Activated CD8-positive, alpha-beta T cell treated with anti-CD3 and anti-CD28 coated beads for 36 hours (primary cell): ENCODE results near the gene ACBD3. TPM values are rescaled to one million over a fixed set of nuclear protein-coding genes. Genes with fewer than 3 reads are reported as not detected.

Experiments used
- ATAC-seq: fragments of 200-7000 bp; cut with Tn5 transposase; one replicate; pipeline ENCODE4 v1.10.0; 2021; ENCODE audit warnings: mild to moderate bottlenecking, moderate library complexity
- CTCF ChIA-PET: fragments of 350-600 bp; sonication (Branson Sonifier 250); formaldehyde crosslinking; loops from one replicate; lab custom pipeline; 2021; ENCODE audit warnings: antibody characterized with exemption; lab: Charles Lee
- POLR2A ChIA-PET: fragments of 350-600 bp; sonication (Branson Sonifier 250); formaldehyde crosslinking; loops from one replicate; lab custom pipeline; 2021; ENCODE audit warnings: antibody characterized with exemption; lab: Charles Lee
- DNase-seq: peaks from one replicate; pipeline ENCODE4 v3.0.0-alpha.2; 2020
- H3K27ac Mint-ChIP-seq: one replicate; pipeline ENCODE4 v1.8.0; 2021; ENCODE audit warnings: mild to moderate bottlenecking, mixed read lengths
- H3K27me3 Mint-ChIP-seq: one replicate; pipeline ENCODE4 v1.8.0; 2021; ENCODE audit warnings: mixed read lengths
- H3K36me3 Mint-ChIP-seq: one replicate; pipeline ENCODE4 v1.8.0; 2021; ENCODE audit warnings: low read depth, mixed read lengths
- H3K4me1 Mint-ChIP-seq: one replicate; pipeline ENCODE4 v1.8.0; 2021; ENCODE audit warnings: low read depth, mixed read lengths
- H3K4me3 Mint-ChIP-seq: one replicate; pipeline ENCODE4 v1.8.0; 2021; ENCODE audit warnings: mild to moderate bottlenecking, moderate library complexity, mixed read lengths
- H3K9me3 Mint-ChIP-seq: one replicate; pipeline ENCODE4 v1.8.0; 2021; ENCODE audit warnings: mixed read lengths
- CTCF ChIP-seq: fragments of 200-600 bp; IDR thresholded peaks from one replicate; pipeline ENCODE4 v1.8.0; 2022; ENCODE audit warnings: antibody characterized with exemption, mild to moderate bottlenecking
- intact Hi-C: fragments of 100-400 bp; cut with micrococcal nuclease; formaldehyde crosslinking; loops from one replicate; pipeline ENCODE4 v1.10.0; 2022
- total RNA-seq, 2 experiments: library from RNA; stranded (reverse); gene quantifications; one replicate each; pipeline ENCODE4 v1.2.3, GENCODE V29; 2021

Gene ACBD3
- total RNA-seq = 10 to 100 TPM; 17.4 to 17.7 TPM

DNA sequence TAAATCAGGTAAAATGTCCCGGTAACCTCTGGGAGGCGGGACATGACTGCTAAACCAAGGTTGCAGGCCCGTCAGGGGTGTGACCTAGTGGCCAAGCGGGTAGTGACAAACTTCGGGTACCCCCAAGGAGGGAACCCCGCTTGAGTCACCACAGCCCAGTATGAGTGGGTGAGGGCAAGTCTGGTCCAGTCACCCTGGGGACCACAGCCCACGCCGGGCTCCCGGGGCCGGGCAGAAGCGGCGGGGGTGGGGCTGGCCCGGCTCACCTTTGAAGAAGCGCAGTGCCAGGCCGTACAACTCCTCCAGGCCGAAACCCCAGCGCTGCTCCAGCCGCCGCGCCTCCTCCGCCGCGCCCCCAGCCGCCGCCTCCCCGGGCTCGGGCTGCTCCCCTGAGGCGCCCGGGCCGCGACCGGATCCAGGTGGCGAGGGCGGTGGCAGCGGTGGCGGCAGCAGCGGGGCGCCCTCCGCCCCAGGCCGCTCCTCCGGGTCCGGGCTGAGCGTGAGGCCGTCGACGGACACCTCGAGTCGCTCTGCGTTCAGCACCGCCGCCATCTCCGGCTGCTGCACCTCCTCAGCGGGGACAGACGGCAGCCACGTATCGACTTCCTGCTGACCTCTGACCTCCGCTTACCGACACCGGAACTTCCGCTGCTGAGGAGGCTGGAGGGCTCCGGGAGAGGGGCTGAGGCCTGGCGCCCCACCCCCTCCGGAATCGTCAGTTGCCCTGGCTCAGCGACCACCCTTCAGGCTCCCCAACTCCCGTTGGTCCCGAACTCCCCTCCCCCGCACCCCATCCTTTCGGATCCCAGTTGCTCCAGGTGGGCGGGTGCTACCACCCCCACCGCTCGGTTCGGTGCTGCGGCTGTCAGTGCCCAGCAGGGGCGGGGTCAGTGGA, at the start of gene ACBD3:
ACBD3 (minus strand) TSS at position 618 of the 895 bp plus-strand sequence; CDS start at position 552, 66 bp downstream.
- Mint-ChIP-seq H3K4me1 (peaks cover 31% of the 10 kb centered on the region), H3K27me3 (no peaks in the 10 kb centered on the region), H3K9me3 (no peaks in the 10 kb centered on the region), H3K36me3 (peaks cover 13% of the 10 kb centered on the region), H3K27ac (peak within 1 kb of the TSS; percentile 95), H3K4me3 (peak within 1 kb of the TSS; percentile 94)
- ATAC-seq = peak; percentile 98
- TF ChIP-seq CTCF = no peak
- CTCF ChIA-PET = interaction anchor here (0.8 to 3.7 kb wide), 5 partner anchors 10 to 147 kb away, joined by 3 to 26 read pairs (median 4); no protein-coding TSS in a partner anchor
- POLR2A ChIA-PET = interaction anchor here (0.8 to 0.9 kb wide), 2 partner anchors 9 to 69 kb away, joined by 3 read pairs; no protein-coding TSS in a partner anchor
- intact Hi-C loops = no loop called here
- peak; percentile 91 for DNase-seq

DNA sequence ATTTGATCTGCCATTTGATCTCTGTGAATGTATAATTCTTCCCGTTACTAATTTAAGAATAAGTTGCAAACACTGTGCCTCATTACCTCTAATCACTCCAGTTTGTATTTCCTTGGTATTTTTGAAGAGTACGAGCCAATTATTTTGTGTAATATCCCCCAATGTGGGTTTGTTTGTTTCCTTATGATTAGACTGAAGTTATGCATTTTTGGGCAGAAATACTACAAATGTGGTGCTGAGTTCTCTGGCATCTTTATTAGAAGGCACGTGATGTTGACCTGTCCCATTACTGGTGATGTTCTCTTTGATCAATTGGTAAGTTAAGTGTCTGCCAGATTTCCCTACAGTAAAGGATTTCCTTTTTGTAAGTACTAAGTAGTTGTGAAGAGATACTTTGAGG, 47.3 kb upstream of the ACBD3 start:
- CTCF ChIA-PET = interaction anchor here (1.0 to 1.7 kb wide), 2 partner anchors 10 to 99 kb away, joined by 3 read pairs; no protein-coding TSS in a partner anchor
- no peak for TF ChIP-seq CTCF
- ATAC-seq = no peak
- Mint-ChIP-seq H3K27ac (no peak overlapping the region), H3K36me3 (peaks cover 26% of the 10 kb centered on the region), H3K4me1 (no peaks in the 10 kb centered on the region), H3K9me3 (no peaks in the 10 kb centered on the region), H3K4me3 (no peak overlapping the region), H3K27me3 (no peaks in the 10 kb centered on the region)
- intact Hi-C loops = no loop called here
- DNase-seq = no peak
- POLR2A ChIA-PET = interaction anchor here (0.7 kb wide), 1 partner anchor 147 kb away, joined by 3 read pairs; no protein-coding TSS in a partner anchor

GRCh38 chr1:226233293-226233692, 46.8 kb upstream of the ACBD3 start:
- ATAC-seq = no peak

GRCh38 chr1:226226601-226227000, 40.1 kb upstream of the ACBD3 start:
- intact Hi-C loops = no loop called here
- peaks cover 12% of the 10 kb centered on the region for H3K4me1 Mint-ChIP-seq
- ChIA-PET CTCF (interaction anchor here (5.2 kb wide), 1 partner anchor 102 kb away, joined by 22 read pairs; no protein-coding TSS in a partner anchor), POLR2A (interaction anchor here (0.7 kb wide), 1 partner anchor 30 kb away, joined by 3 read pairs; no protein-coding TSS in a partner anchor)
- H3K36me3 Mint-ChIP-seq = peaks cover 12% of the 10 kb centered on the region
- H3K9me3 Mint-ChIP-seq = no peaks in the 10 kb centered on the region
- H3K4me3 Mint-ChIP-seq = no peak overlapping the region
- no peak for DNase-seq
- no peak for TF ChIP-seq CTCF
- no peak overlapping the region for H3K27ac Mint-ChIP-seq
- H3K27me3 Mint-ChIP-seq = peaks cover 35% of the 10 kb centered on the region
- ATAC-seq = no peak

More at GRCh38 chr1:226233293-226233692, 46.8 kb upstream of the ACBD3 start:
- no peak for TF ChIP-seq CTCF
- Mint-ChIP-seq H3K4me1 (no peaks in the 10 kb centered on the region), H3K27ac (no peak overlapping the region), H3K36me3 (peaks cover 25% of the 10 kb centered on the region), H3K9me3 (no peaks in the 10 kb centered on the region), H3K4me3 (no peak overlapping the region), H3K27me3 (no peaks in the 10 kb centered on the region)
- ChIA-PET CTCF (interaction anchor here (0.9 to 1.7 kb wide), 2 partner anchors 9 to 28 kb away, joined by 3 read pairs; no protein-coding TSS in a partner anchor), POLR2A (interaction anchor here (0.7 kb wide), 1 partner anchor 148 kb away, joined by 3 read pairs; no protein-coding TSS in a partner anchor)
- DNase-seq = no peak
- intact Hi-C loops = no loop called here
